ENCODE data around the gene ARSK.
A peak's percentile ranks its signal among the peaks of the same experiment; 100 is the strongest.

ARSK gene

GRCh38 chr5:95554647-95555548 lies at the start of gene ARSK, which contains the start of gene SKIC3:
ARSK (plus strand) TSS chr5:95555101; CDS start chr5:95555279, 178 bp downstream.
SKIC3 (minus strand) TSS chr5:95554977; CDS start chr5:95547150, 7,827 bp downstream.
- peak; percentile 97 for DNase-seq

GRCh38 chr5:95508550-95508949 lies 46.4 kb upstream of the ARSK start:
- DNase-seq, result no peak

- no peak for DNase-seq
Observed at GRCh38 chr5:95511606-95512005, 43.3 kb upstream of the ARSK start.

- no peak for DNase-seq
Observed at GRCh38 chr5:95518417-95518816, 36.5 kb upstream of the ARSK start.

- DNase-seq, result no peak
Observed at GRCh38 chr5:95519151-95519550, 35.8 kb upstream of the ARSK start.

- DNase-seq, result no peak
Observed at GRCh38 chr5:95519681-95520080, 35.2 kb upstream of the ARSK start.

GRCh38 chr5:95520206-95520605 lies 34.7 kb upstream of the ARSK start:
- DNase-seq, result no peak

- no peak for DNase-seq
Observed at GRCh38 chr5:95524423-95524822, 30.5 kb upstream of the ARSK start.

- no peak for DNase-seq
Observed at GRCh38 chr5:95526871-95527270, 28.0 kb upstream of the ARSK start.

- DNase-seq, result no peak
Observed at GRCh38 chr5:95528565-95528964, 26.3 kb upstream of the ARSK start.

GRCh38 chr5:95530416-95530815 lies 24.5 kb upstream of the ARSK start:
- DNase-seq, result no peak

- DNase-seq, result no peak
Observed at GRCh38 chr5:95531491-95531890, 23.4 kb upstream of the ARSK start.

- DNase-seq, result no peak
Observed at GRCh38 chr5:95532415-95532814, 22.5 kb upstream of the ARSK start.

GRCh38 chr5:95533106-95533505 lies 21.8 kb upstream of the ARSK start:
- no peak for DNase-seq

GRCh38 chr5:95533761-95534160 lies 21.1 kb upstream of the ARSK start:
- DNase-seq, result no peak

- DNase-seq, result no peak
Observed at GRCh38 chr5:95537501-95537900, 17.4 kb upstream of the ARSK start.

GRCh38 chr5:95543017-95543705 lies 11.7 kb upstream of the ARSK start:
- no peak for DNase-seq

- no peak for DNase-seq
Observed at GRCh38 chr5:95549030-95549429, 5.9 kb upstream of the ARSK start.

- no peak for DNase-seq
Observed at GRCh38 chr5:95554331-95554646, 612 bp upstream of the ARSK start.

GRCh38 chr5:95555553-95555952 lies 652 bp downstream of the ARSK start:
- DNase-seq, result no peak

- no peak for DNase-seq
Observed at GRCh38 chr5:95557841-95558240, 2.9 kb downstream of the ARSK start.

- DNase-seq, result no peak
Observed at GRCh38 chr5:95562282-95562681, 7.4 kb downstream of the ARSK start.

GRCh38 chr5:95563367-95563766 lies 8.5 kb downstream of the ARSK start:
- DNase-seq, result no peak

GRCh38 chr5:95564450-95564849 lies 9.5 kb downstream of the ARSK start:
- DNase-seq, result no peak

Measured in CD4-positive, alpha-beta T cell treated with Interleukin-12 subunit alpha and Interleukin-12 subunit beta, for 1 hour (primary cell).